ES-I3 (cell line): Measurements from ENCODE around the gene ASAP2.
"Not testable (repeated sequence)": the region's sequence is repeated elsewhere in the genome, so short reads cannot be mapped to it uniquely, and the experiment has no call there.

Experiments
- H3K36me3 ChIP-seq: 2 replicates; pipeline ENCODE4 v1.6.1; 2013; ENCODE audit warnings: mild to moderate bottlenecking, low read length, control low read depth, moderate library complexity; ENCODE audit not compliant: insufficient read depth
- H3K4me1 ChIP-seq: 2 replicates; pipeline ENCODE4 v1.6.1; 2013; ENCODE audit warnings: mild to moderate bottlenecking, control low read depth, low read length; ENCODE audit not compliant: insufficient read depth
- H3K9ac ChIP-seq: 2 replicates; pipeline ENCODE4 v1.6.1; 2013; ENCODE audit warnings: low read depth, mild to moderate bottlenecking, low read length, moderate library complexity
- H3K9me3 ChIP-seq: 2 replicates; pipeline ENCODE4 v1.6.1; 2013; ENCODE audit warnings: mild to moderate bottlenecking, low read length, moderate library complexity; ENCODE audit not compliant: control insufficient read depth, insufficient read depth

The ASAP2 gene

DNA sequence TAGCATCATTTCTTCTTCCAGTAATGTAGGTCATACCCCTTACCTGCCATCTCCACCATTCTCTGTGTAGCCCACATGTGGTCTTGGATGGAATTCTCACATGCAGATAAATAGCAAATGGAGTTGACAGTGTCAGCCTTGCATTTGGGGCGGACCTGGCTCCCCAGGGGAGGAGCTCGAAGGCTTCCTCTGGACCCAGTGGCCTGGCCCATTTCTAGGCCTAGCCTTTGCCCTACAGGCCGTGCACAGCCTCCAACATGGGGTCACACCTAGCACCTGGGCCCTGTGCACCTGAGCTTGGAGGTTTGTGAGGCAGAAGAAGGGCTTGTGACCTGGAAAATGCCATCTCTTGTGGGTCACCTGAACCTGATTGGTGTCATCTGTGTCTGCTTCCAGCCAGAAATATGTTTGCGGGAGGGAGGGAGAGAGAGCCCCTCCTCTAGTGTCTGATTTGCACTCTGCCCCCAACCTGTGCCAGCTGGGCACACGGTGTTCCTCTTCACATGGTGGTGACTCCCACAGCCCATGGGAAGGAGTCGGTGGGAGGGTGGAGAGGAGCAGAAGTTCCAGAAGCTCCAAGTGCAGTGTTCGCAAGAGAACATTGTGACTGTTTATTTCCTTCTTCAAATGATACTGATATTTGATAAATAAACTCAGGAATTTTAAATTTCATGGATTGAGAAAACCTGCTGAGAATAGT, 183.7 kb downstream of the ASAP2 start:
- no peak overlapping the region for H3K9ac ChIP-seq
- H3K4me1 ChIP-seq = peaks cover 12% of the 10 kb centered on the region; the same call in 1 of the 2 replicates
- H3K36me3 ChIP-seq = peaks cover 3% of the 10 kb centered on the region; the same call in 1 of the 2 replicates
- no peaks in the 10 kb centered on the region for H3K9me3 ChIP-seq

DNA sequence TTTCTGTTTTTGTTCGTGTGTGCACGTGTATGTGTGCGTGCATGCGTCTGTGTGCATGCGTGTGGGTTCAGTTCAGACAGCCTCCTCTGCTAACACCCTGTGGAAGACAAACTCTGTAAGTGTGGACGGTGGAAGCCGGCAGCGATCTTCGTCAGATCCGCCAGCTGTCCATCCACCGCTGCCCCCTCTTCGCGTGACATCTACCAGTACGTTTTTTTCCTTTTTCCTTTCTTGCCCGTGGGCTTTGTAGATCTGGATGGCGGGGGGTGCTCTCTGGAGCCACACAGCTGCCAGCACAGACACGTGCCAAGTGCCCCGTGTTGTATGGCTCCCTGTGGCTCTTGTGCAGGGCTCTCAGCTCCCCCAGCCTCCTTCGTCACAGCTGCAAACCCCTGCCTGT, 184.4 kb downstream of the ASAP2 start:
- Histone ChIP-seq H3K4me1 (peaks cover 12% of the 10 kb centered on the region; the same call in 1 of the 2 replicates), H3K9me3 (no peaks in the 10 kb centered on the region), H3K36me3 (peaks cover 3% of the 10 kb centered on the region; the same call in 1 of the 2 replicates), H3K9ac (no peak overlapping the region)

DNA sequence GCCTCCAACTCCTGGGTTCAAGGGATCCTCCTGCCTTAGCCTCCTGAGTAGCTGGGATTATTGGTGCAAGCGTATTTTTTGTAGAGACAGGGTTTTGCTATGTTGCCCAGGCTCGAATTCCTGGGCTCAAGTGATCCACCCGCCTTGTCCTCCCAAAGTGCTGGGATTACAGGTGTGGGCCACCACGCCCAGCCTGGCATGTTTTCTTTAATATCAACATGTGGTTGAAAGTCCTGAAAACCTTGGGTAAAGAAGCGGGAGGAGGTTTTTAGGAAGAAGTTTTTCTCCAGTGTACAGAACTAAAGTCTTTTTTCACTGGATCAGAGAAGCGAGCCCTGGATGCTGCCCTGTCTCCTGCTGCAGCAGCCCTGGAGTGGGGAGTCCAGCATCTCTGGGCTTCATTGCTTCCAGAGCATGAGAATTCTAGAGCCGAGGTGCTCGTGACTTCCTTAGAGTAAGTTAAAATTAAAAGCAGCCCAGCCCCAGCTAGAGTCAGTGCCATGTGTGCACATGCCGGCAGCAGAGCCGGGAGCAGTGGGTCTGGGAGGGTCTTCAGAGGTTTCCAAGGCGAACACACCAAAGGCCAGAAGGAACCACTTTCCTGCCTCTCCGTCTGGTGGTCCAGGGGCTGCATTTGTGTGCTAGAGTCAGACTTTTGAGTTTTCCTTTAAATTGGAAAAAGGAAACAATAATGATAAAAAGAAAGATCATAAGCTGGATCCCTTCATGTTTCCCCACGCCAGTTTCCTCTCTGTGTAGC, 185.5 kb downstream of the ASAP2 start:
- Histone ChIP-seq H3K9ac (no peak overlapping the region), H3K36me3 (peaks cover 3% of the 10 kb centered on the region; the same call in 1 of the 2 replicates)

DNA sequence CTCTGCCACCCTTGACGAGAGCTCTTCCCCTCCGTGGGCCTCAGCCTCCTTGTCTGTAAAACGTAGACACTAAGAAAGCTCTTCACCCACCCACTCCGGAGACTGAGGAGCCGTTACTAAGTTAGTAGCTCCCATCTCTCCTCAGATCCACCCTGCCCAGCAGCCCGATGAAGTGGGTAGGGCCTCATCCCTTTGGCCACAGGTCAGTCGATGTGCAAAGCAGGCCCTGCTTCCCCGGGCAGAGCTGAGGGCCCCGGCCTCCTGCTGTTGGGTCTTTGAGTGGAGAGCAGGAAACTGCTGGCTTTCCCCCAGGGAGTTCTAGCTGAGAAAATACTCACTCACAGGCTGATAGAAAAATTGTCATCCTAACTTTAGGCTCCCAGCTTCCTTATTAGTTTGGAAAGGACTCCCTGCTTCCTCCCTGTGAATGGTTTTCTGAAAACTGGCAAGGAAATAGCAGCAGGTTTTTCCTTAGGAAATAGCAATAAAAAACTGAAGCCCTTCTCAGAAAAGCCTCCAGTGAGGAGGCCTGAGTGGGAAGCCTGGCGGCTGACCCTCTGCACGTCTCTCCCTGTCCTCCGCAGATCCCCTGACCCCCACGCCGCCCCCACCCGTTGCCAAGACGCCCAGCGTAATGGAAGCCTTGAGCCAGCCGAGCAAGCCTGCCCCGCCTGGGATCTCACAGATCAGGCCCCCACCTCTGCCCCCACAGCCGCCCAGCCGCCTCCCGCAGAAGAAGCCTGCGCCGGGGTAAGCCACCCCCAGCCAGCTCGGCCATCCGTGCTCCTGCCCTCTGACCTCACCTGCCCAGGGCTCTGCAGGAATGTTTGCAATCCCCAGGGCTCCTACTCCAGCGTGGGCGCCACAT, 186.5 kb downstream of the ASAP2 start:
- Histone ChIP-seq H3K9me3 (no peaks in the 10 kb centered on the region), H3K9ac (no peak overlapping the region), H3K36me3 (peaks cover 3% of the 10 kb centered on the region; the same call in 1 of the 2 replicates), H3K4me1 (peaks cover 12% of the 10 kb centered on the region; the same call in 1 of the 2 replicates)

More for the DNA sequence above, 185.5 kb downstream of the ASAP2 start:
- Histone ChIP-seq H3K4me1 (peaks cover 12% of the 10 kb centered on the region; the same call in 1 of the 2 replicates), H3K9me3 (no peaks in the 10 kb centered on the region)

DNA sequence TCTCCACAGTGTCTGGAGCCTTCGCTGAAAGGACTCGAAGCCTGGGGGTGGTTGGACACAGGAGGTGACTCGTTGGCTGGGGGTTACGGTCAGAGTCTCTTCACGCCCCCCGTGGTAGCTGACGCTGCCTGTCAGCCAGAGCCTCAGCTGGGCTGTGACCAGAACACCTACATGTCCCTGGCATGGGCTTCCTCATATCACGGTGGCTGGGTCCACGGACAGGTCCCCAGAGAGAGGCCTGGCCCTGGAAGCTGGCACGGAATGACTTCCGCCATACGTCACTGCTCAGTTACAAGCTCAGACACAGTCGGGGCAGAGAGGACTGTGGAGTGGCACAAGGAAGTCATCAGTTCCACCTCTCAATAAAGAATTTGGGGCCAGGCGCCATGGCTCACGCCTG, 188.2 kb downstream of the ASAP2 start:
- H3K4me1 ChIP-seq = peaks cover 16% of the 10 kb centered on the region
- H3K9me3 ChIP-seq = no peaks in the 10 kb centered on the region
- H3K9ac ChIP-seq = no peak overlapping the region
- peaks cover 1% of the 10 kb centered on the region; the same call in 1 of the 2 replicates for H3K36me3 ChIP-seq

DNA sequence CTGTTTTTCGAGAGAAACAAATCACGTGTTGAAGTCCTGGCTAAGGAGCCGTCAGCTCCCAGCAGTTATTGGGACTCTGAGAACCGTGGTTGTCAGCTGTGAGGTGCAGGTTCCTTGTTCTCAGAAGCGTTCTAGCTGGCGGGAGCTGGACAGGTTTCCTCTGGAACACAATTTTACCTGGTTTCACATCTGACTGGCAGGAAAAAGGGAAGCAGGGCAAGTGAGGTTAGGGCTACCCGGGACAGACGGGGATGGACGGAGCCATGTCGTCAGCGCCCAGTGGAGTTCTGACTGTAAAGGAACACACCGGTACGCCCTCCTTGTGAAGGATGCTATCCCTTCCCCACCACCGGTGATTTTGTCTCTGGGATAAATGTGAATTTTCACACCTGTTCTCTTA, 190.6 kb downstream of the ASAP2 start:
- no peaks in the 10 kb centered on the region for H3K9me3 ChIP-seq
- H3K4me1 ChIP-seq = peaks cover 16% of the 10 kb centered on the region
- no peaks in the 10 kb centered on the region for H3K36me3 ChIP-seq
- no peak overlapping the region for H3K9ac ChIP-seq

DNA sequence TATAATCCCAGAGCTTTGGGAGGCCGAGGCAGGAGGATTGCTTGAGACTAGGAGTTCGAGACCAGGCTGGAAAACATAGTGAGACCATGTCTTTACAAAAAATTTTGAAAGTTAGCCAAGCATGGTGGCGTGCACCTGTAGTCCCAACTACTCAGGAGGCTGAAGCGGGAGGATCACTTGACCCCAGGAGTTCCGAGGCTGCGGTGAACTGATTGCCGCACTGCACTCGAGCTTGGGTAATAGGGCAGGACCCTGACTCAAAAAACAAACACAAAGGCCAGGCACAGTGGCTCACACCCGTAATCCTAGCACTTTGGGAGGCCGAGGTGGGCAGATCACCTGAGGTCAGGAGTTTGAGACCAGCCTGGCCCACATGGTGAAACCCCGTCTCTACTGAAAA, 191.6 kb downstream of the ASAP2 start:
- not testable (repeated sequence) for H3K36me3 ChIP-seq, H3K4me1 ChIP-seq, H3K9ac ChIP-seq, H3K9me3 ChIP-seq

DNA sequence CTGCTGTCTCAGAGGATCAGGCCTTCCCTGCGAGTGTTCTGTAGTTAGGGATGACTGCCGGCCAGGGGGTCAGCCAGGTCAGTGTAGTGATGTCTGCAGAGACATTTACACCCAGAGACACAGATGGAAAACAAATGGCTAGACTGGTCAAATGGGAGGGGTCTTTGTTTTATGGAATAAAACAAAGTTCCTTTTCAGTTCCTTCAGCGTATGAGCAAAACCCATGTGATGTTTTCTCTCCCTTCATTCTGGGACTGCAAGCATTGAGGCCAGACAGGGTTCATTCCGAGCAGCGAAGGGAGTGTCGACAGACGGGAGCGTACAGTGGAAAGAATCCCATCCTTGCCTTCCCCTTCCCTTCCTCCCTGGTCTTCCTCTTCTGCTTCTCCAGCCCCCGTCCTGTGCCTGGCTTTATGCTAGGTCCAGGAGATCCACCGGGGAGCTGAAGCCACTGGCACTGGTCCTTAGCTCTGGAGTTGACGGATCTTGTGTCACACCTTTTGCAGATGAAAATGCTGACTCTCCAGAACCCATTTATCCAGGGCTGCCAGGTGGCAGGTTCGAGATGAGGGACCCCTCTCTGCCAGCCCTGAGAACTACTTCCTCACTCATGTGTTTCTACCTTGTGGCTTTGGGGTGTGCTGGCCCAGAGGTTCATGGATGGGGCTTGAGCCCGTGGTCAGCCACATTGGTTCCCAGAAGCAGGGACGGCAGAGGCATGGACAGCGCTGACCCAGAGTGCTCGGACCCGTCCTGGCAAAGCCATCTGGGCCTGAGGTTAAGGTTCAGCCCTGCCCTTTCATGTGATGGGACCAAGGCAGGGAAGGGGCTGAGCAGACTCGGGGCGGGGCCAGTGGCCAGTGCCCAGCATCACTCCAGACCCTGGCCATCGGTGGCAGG, 192.5 kb downstream of the ASAP2 start:
- Histone ChIP-seq H3K36me3 (no peaks in the 10 kb centered on the region), H3K9ac (no peak overlapping the region), H3K4me1 (peaks cover 4% of the 10 kb centered on the region; the same call in 1 of the 2 replicates), H3K9me3 (no peaks in the 10 kb centered on the region)

DNA sequence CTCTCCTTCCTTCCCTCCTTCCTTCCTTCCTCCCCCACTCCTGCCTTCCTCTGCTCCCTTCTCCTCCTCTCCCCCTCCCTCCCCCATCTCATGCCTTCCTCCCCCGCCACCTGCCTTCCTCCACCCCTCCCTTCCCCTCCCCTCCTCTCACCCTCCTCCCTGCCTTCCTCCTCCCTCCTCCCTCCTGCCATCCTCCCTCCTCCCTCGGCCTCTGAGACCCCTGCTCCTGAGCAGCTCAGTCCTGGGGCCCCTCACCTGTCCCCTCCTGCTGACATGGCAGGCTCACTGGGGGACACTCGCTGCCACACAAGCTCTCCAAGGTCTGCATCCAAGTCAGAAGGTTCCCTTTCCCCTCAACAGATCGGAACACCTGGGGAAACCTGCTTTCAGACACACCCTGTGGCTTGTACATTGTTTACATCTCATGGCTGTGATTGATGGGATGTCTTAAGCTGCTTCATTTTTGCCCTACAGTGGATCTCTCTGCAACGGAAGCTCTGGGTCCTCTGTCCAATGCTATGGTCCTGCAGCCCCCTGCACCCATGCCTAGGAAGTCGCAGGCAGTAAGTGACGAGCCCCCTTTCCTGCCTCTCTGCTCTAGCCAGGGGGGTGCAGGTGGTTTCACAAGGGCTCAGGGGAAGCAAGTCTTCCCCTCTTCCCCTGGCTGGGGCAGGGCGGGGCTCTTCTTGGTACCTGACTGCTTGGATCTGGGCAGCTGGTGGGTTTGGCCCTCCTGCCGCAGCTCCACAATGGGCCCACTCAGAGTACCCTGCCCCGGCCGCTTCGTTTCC, 193.9 kb downstream of the ASAP2 start:
- H3K9me3 ChIP-seq = no peaks in the 10 kb centered on the region
- H3K4me1 ChIP-seq = peaks cover 4% of the 10 kb centered on the region; the same call in 1 of the 2 replicates
- no peaks in the 10 kb centered on the region for H3K36me3 ChIP-seq
- H3K9ac ChIP-seq = no peak overlapping the region

DNA sequence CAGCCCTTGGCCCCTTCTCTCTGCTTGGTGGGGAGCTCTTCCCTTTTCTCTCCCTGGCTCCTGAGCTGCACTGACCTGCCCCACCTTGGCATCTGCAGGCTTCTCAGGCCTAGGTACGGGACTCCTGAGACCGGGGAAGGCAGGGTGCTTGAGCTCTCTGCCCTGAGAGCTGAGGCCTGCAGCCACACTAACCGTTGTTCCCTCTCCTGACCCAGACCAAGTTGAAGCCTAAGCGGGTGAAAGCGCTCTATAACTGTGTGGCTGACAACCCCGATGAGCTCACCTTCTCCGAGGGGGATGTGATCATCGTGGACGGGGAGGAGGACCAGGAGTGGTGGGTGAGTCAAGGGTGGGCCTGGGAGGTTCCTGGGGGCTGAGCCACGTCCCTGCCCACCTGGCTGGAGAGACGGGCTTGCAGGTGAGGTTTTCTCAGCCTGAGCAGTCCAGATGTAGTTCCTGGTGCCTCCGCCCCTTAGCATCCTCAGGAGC, 194.5 kb downstream of the ASAP2 start:
- Histone ChIP-seq H3K9me3 (no peaks in the 10 kb centered on the region), H3K4me1 (peaks cover 4% of the 10 kb centered on the region; the same call in 1 of the 2 replicates), H3K9ac (no peak overlapping the region), H3K36me3 (no peaks in the 10 kb centered on the region)

DNA sequence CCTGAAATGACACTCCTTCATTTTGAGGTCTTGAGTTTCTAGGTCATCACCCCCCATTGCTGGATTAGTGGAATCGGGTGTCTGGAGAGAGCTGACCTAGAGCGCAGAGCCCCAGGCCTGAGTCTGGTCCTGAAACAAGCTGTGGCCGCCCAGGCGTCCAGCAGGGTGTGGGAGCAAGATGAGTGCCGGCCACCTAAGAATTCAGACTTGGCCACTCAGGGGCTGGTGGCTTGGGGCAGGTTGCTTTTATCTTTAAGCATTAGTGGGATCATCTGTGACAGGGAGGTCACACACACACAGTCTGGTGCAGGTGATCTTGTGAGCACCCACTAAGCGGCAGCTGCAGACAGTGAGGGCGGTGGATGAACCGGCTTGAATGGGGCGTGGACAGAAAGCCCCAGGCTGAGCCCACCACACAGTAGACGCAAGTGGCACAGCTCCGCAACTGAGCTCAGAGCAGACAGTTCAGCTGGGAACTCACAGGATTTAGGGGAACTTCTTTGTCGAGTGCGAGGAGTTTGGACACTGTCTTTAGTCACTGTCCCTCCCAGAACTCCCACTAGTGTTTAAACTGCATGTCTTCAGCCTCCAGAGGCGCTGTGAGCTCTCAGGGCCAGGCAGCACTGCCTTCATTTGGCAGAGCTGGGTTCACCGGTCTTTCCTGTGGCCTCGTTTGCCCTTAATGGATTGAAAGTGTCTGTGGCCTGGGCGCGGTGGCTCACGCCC, 195.2 kb downstream of the ASAP2 start:
- H3K36me3 ChIP-seq = no peaks in the 10 kb centered on the region
- H3K9ac ChIP-seq = no peak overlapping the region
- no peaks in the 10 kb centered on the region for H3K9me3 ChIP-seq
- H3K4me1 ChIP-seq = peaks cover 4% of the 10 kb centered on the region; the same call in 1 of the 2 replicates

DNA sequence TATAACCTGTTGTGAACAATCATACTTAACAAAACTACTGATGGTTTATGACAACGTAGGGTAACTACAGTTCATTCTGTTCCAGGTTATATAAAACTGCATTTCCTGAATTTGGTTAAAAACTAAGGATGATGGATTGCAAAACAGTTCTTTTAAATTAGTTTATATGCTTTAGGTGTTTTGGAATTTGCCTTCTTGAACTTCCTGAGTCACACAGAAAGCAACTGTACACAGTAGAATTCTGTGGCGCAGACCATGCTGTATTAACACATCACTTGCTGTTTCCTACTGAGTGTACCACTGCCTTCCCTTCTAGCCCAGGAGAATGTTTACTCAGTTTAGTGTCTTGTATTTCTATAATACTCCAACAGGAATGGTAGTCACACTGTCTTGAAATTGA, 197.3 kb downstream of the ASAP2 start:
- Histone ChIP-seq H3K9me3 (no peaks in the 10 kb centered on the region), H3K4me1 (peaks cover 4% of the 10 kb centered on the region; the same call in 1 of the 2 replicates), H3K36me3 (no peaks in the 10 kb centered on the region; the same call in 1 of the 2 replicates), H3K9ac (no peak overlapping the region)
